ENCODE measurements around the gene FYN. TPM values are rescaled to one million over a fixed set of nuclear protein-coding genes. Genes with fewer than 3 reads are reported as not detected.

FYN gene
- total RNA-seq, 4 donors from 2014 or later = 55.3 to 249 (median 74.3) TPM

- H3K27me3 ChIP-seq = no peaks in the 10 kb centered on the region
- H3K9me3 ChIP-seq = no peaks in the 10 kb centered on the region
- H3K4me3 ChIP-seq = no peak overlapping the region
- H3K27ac ChIP-seq = peak overlapping the region in 3 of 4 donors; percentile 14 to 50 (median 15)
- H3K36me3 ChIP-seq = no peaks in the 10 kb centered on the region
- TF ChIP-seq CTCF (IDR thresholded peaks at IDR 0.05) (no peak), POLR2A (IDR thresholded peaks at IDR 0.05) (no peak)
- no peak for DNase-seq
- H3K4me1 ChIP-seq = peaks cover 0 to 25% (median 0%) of the 10 kb centered on the region in 4 donors
These were observed 126.3 kb downstream of the FYN start for GRCh38 chr6:111746983-111747382.

- Histone ChIP-seq H3K4me3 (no peak overlapping the region), H3K27me3 (no peaks in the 10 kb centered on the region), H3K4me1 (peaks cover 0 to 15% (median 0%) of the 10 kb centered on the region in 4 donors), H3K9me3 (no peaks in the 10 kb centered on the region), H3K27ac (peak overlapping the region in 1 of 4 donors; percentile 34), H3K36me3 (no peaks in the 10 kb centered on the region)
- no peak for TF ChIP-seq POLR2A (IDR thresholded peaks at IDR 0.05)
- no peak for TF ChIP-seq CTCF (IDR thresholded peaks at IDR 0.05)
- DNase-seq = no peak
These were observed 127.6 kb downstream of the FYN start for GRCh38 chr6:111745636-111746035.

DNA sequence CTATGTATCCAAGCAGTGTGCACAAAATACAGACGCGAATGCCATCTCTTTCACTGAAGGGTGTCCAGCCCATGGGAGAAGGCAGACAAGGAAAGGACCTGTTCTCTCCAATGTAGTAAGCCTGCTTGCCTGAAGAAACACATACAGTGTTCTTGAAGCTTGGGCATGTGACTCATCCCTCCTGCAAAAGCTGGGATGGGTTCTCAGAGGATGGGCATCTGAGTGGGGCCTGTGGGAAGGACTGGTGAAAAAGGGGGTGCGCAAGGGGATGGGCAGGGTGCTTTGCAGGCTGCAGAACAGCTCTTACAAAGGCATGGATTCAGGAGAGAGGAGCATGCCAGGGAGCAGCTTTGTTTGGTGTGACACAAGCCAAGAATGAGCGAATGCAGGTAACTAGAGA, 128.1 kb downstream of the FYN start:
- Histone ChIP-seq H3K27me3 (no peaks in the 10 kb centered on the region), H3K4me1 (peaks cover 0 to 11% (median 0%) of the 10 kb centered on the region in 4 donors), H3K4me3 (no peak overlapping the region), H3K27ac (peak overlapping the region in 1 of 4 donors; percentile 34), H3K36me3 (no peaks in the 10 kb centered on the region), H3K9me3 (no peaks in the 10 kb centered on the region)
- TF ChIP-seq CTCF (IDR thresholded peaks at IDR 0.05) = no peak
- no peak for TF ChIP-seq POLR2A (IDR thresholded peaks at IDR 0.05)
- no peak for DNase-seq

GRCh38 chr6:111743862-111744692, 129.2 kb downstream of the FYN start:
- Histone ChIP-seq H3K9me3 (no peaks in the 10 kb centered on the region), H3K27me3 (no peaks in the 10 kb centered on the region), H3K36me3 (no peaks in the 10 kb centered on the region), H3K27ac (no peak overlapping the region), H3K4me3 (no peak overlapping the region), H3K4me1 (peaks cover 0 to 7% (median 0%) of the 10 kb centered on the region in 4 donors)
- no peak for DNase-seq
- TF ChIP-seq CTCF (IDR thresholded peaks at IDR 0.05) (no peak), POLR2A (IDR thresholded peaks at IDR 0.05) (no peak)

GRCh38 chr6:111743360-111743759, 129.9 kb downstream of the FYN start:
- TF ChIP-seq CTCF (IDR thresholded peaks at IDR 0.05) (no peak), POLR2A (IDR thresholded peaks at IDR 0.05) (no peak)
- no peak overlapping the region for H3K27ac ChIP-seq
- no peaks in the 10 kb centered on the region for H3K36me3 ChIP-seq
- H3K4me1 ChIP-seq = peaks cover 0 to 7% (median 0%) of the 10 kb centered on the region in 4 donors
- H3K9me3 ChIP-seq = no peaks in the 10 kb centered on the region
- H3K4me3 ChIP-seq = no peak overlapping the region
- no peaks in the 10 kb centered on the region for H3K27me3 ChIP-seq
- no peak for DNase-seq
